ENCODE measurements around the gene CCDC160.

GRCh38 chrX:134244043-134244442, 7.1 kb downstream of the CCDC160 start:
- TF ChIP-seq CTCF (IDR thresholded peaks at IDR 0.05) (no peak), POLR2A (IDR thresholded peaks at IDR 0.05) (no peak)
